ENCODE measurements around the gene C1QTNF5.
A peak's percentile ranks its signal among the peaks of the same experiment; 100 is the strongest.

C1QTNF5 gene

DNA sequence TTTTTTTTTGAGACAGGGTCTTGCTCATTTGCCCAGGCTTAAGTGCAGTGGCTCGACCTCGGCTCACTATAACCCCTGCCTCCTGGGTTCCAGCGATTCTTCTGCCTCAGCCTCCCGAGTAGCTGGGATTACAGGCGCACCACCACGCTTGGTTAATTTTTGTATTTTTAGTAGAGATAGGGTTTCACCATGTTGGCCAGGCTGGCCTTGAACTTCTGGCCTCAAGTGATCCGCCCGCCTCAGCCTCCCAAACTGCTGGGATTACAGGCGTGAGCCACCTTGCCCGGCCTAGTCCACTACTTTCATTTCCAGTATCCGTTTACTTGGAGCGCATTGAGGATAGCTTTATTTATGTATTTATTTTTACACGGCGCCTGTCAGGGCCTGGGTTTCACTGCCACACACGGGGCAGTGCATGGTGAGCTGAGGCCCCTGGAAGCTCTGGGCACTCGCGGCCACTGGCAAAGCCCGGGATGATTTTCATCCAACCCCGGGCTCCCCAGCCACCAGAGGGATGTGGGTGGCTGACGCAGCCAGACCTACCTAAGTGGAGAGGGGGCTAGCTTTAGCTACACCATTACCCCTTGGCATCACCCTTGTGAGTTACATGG, 17.7 kb downstream of the C1QTNF5 start:
- DNase-seq (ENCODE audit: low read depth in 1 of 2, low spot score in 1 of 2), result no peak
- H3K27ac ChIP-seq (replicated peaks), result no peak overlapping the region

GRCh38 chr11:119322360-119322739, 18.3 kb downstream of the C1QTNF5 start:
- peak; percentile 11; the same call in 1 of the 2 replicates for TF ChIP-seq SPI1 (IDR thresholded peaks at IDR 0.05; ENCODE audit: borderline replicate concordance, low read depth)
- no peak for TF ChIP-seq POLR2AphosphoS5 (IDR thresholded peaks at IDR 0.05; ENCODE audit: low read depth)
- TF ChIP-seq GABPA (IDR thresholded peaks at IDR 0.05; ENCODE audit: low read depth), result no peak
- TF ChIP-seq, protein P1, sequence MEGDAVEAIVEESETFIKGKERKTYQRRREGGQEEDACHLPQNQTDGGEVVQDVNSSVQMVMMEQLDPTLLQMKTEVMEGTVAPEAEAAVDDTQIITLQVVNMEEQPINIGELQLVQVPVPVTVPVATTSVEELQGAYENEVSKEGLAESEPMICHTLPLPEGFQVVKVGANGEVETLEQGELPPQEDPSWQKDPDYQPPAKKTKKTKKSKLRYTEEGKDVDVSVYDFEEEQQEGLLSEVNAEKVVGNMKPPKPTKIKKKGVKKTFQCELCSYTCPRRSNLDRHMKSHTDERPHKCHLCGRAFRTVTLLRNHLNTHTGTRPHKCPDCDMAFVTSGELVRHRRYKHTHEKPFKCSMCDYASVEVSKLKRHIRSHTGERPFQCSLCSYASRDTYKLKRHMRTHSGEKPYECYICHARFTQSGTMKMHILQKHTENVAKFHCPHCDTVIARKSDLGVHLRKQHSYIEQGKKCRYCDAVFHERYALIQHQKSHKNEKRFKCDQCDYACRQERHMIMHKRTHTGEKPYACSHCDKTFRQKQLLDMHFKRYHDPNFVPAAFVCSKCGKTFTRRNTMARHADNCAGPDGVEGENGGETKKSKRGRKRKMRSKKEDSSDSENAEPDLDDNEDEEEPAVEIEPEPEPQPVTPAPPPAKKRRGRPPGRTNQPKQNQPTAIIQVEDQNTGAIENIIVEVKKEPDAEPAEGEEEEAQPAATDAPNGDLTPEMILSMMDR (IDR thresholded peaks at IDR 0.05; ENCODE audit: insufficient read depth, low read length), result no peak
- TF ChIP-seq, protein P2, sequence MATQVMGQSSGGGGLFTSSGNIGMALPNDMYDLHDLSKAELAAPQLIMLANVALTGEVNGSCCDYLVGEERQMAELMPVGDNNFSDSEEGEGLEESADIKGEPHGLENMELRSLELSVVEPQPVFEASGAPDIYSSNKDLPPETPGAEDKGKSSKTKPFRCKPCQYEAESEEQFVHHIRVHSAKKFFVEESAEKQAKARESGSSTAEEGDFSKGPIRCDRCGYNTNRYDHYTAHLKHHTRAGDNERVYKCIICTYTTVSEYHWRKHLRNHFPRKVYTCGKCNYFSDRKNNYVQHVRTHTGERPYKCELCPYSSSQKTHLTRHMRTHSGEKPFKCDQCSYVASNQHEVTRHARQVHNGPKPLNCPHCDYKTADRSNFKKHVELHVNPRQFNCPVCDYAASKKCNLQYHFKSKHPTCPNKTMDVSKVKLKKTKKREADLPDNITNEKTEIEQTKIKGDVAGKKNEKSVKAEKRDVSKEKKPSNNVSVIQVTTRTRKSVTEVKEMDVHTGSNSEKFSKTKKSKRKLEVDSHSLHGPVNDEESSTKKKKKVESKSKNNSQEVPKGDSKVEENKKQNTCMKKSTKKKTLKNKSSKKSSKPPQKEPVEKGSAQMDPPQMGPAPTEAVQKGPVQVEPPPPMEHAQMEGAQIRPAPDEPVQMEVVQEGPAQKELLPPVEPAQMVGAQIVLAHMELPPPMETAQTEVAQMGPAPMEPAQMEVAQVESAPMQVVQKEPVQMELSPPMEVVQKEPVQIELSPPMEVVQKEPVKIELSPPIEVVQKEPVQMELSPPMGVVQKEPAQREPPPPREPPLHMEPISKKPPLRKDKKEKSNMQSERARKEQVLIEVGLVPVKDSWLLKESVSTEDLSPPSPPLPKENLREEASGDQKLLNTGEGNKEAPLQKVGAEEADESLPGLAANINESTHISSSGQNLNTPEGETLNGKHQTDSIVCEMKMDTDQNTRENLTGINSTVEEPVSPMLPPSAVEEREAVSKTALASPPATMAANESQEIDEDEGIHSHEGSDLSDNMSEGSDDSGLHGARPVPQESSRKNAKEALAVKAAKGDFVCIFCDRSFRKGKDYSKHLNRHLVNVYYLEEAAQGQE (IDR thresholded peaks at IDR 0.05; ENCODE audit: insufficient replicate concordance, low read depth), result no peak
- H3K27me3 ChIP-seq (ENCODE audit: insufficient read depth, poor library complexity, severe bottlenecking), result peaks cover 3% of the 10 kb centered on the region
- H3K4me3 ChIP-seq (replicated peaks; ENCODE audit: insufficient read depth, low read length), result no peak overlapping the region
- H3K27ac ChIP-seq (replicated peaks), result no peak overlapping the region
- no peak for DNase-seq (ENCODE audit: low read depth in 1 of 2, low spot score in 1 of 2)

More for the DNA sequence above, 17.7 kb downstream of the C1QTNF5 start:
- no peak overlapping the region for H3K4me3 ChIP-seq (replicated peaks; ENCODE audit: insufficient read depth, low read length)
- TF ChIP-seq GABPA (IDR thresholded peaks at IDR 0.05; ENCODE audit: low read depth), result no peak
- TF ChIP-seq, protein P2 (IDR thresholded peaks at IDR 0.05; ENCODE audit: insufficient replicate concordance, low read depth), result no peak
- no peak for TF ChIP-seq SPI1 (IDR thresholded peaks at IDR 0.05; ENCODE audit: borderline replicate concordance, low read depth)
- TF ChIP-seq, protein P1 (IDR thresholded peaks at IDR 0.05; ENCODE audit: insufficient read depth, low read length), result no peak
- TF ChIP-seq POLR2AphosphoS5 (IDR thresholded peaks at IDR 0.05; ENCODE audit: low read depth), result no peak
- peaks cover 3% of the 10 kb centered on the region for H3K27me3 ChIP-seq (ENCODE audit: insufficient read depth, poor library complexity, severe bottlenecking)

- Histone ChIP-seq H3K4me3 (replicated peaks; ENCODE audit: insufficient read depth, low read length) (peak overlapping the region; percentile 51), H3K27me3 (ENCODE audit: insufficient read depth, poor library complexity, severe bottlenecking) (peaks cover 15% of the 10 kb centered on the region), H3K27ac (replicated peaks) (no peak overlapping the region)
- DNase-seq (ENCODE audit: low read depth in 1 of 2, low spot score in 1 of 2), result no peak
- TF ChIP-seq, protein P1 (IDR thresholded peaks at IDR 0.05; ENCODE audit: insufficient read depth, low read length), result no peak
- no peak for TF ChIP-seq SPI1 (IDR thresholded peaks at IDR 0.05; ENCODE audit: borderline replicate concordance, low read depth)
- TF ChIP-seq POLR2AphosphoS5 (IDR thresholded peaks at IDR 0.05; ENCODE audit: low read depth), result no peak
- TF ChIP-seq, protein P2 (IDR thresholded peaks at IDR 0.05; ENCODE audit: insufficient replicate concordance, low read depth), result no peak
- no peak for TF ChIP-seq GABPA (IDR thresholded peaks at IDR 0.05; ENCODE audit: low read depth)
Observed at GRCh38 chr11:119320776-119321524, 19.7 kb downstream of the C1QTNF5 start.

Data from HL-60 (cell line).